Stimulated activated CD4-positive, alpha-beta T cell treated with anti-CD3 and anti-CD28 coated beads, Interleukin-12 subunit alpha, Interleukin-12 subunit beta, amount 100 ng/mL, for 48 hours (primary cell): ENCODE measurements around the gene COL23A1.

Experiments
- DNase-seq, 3 donors: peaks; one replicate each; pipeline ENCODE4 v3.0.0-alpha.2; 2020; ENCODE audit warnings: low read depth in 2 of 3, low spot score in 1 of 3

COL23A1 gene

DNA sequence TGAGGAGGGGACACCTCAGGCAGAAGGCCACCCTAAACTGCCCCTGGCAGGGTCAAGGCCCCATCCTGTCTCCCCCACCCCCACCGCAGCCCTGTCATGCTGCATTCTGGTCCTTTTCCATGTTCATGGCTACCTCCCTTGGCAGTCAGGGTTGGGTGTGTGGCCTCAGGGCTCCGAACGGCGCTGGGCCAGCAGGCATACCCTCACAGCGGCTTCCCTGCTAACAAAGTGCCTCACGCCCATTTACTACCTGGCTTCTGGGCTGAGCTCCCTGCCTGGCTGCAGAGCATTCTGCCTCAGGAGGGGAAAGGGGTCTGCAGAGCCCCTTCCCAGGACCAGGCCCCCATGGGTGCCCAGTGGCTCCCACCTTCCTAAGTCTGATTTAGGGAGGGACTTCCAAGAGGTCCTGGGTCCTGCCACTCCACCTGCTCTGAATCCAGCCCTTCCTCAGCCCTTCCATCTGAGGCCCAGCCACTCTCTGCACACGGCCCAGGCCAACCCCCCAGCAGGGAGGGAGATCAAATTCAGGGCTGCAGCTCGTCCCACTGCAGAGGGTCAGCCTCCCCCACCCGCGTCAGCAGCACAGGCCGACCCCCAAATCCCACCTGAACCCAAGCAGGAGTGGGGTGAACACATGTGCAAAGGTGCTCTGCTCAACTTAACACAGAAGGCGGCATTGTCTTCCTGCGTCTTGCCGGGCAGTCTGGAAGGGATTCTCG is 241.7 kb downstream of the COL23A1 start:
- no peak for DNase-seq

DNA sequence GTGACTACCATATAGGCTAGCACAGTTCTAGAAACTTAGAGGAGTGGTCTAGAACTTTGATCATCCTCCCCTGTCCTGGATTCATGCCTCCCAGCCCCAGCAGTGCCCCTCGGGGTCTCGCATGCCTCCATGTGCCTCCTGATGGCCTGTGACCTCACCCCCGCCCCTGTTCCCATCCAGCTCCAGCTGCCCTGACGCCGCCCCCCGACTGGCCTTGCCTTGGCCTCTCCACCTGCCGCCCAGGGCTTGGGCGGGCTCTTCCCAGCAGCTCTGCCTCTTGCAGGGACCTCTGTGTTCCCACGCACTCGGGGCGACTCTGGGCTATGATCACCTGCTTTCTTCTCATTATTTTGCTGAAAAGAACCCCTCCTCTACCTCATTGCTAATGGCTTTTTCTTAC is 242.2 kb downstream of the COL23A1 start:
- DNase-seq, result no peak

GRCh38 chr5:178346607-178347334 is 243.4 kb downstream of the COL23A1 start:
- DNase-seq, result no peak

- DNase-seq, result no peak
Measured at GRCh38 chr5:178343306-178343705, 246.9 kb downstream of the COL23A1 start.

DNA sequence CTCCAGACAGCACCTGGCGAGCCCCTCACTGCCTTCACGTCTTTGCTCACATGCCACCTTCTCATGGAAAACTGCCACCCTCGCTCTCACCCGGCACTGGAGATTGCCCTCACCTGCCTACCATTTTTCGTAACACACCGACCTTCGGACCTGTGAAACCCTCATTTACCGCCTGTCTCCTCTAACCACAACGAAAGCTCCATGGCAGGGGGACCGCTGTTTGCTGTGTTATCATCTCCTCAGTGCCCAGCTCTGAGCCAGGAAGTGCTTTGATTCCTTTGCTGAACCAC is 248.4 kb downstream of the COL23A1 start:
- no peak for DNase-seq

GRCh38 chr5:178341091-178341850 is 248.9 kb downstream of the COL23A1 start:
- DNase-seq, result no peak

DNA sequence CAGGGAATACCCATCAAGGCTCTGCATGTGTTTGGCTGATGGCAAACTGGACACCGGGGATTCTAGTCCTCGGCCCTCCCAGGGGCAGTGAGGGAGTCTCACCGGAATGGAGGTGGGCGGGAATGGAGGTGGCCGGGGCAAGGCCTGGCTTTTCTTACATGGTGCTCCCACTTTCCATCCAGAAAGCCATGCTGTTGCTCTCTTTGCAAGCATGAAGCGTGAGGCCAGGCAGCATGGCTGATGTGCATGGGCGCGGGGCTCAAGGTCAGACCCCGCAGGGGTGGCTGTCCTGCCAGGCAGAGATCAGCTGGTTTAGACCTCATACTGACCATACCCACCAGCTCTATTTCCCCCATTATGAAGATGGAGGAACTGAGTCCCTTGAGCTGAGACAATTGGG is 249.6 kb downstream of the COL23A1 start:
- no peak for DNase-seq

- DNase-seq, result no peak
Measured at GRCh38 chr5:178340187-178340586, 250.0 kb downstream of the COL23A1 start.

DNA sequence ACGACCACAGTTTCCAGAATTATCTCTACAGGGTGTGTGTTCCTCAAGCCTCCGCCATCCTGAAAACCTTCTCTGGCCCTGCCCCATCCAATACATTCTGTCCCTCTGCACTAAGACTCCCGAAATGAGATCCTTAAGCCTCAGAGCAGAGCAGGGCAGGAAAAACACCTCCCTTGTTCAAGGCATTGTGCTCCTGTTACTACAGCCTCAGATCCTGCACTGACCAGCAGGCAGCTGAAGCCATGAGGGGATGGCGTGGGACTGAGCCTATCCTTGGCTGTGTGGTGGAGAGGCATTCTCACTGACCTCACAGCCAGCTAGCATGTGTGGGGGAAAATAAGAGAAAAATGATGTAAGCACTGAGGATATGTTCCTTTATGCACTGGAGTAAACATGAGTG is 250.9 kb downstream of the COL23A1 start:
- DNase-seq, result no peak

GRCh38 chr5:178338750-178339144 is 251.4 kb downstream of the COL23A1 start:
- DNase-seq, result no peak

- no peak for DNase-seq
Measured at GRCh38 chr5:178338126-178338749, 252.0 kb downstream of the COL23A1 start.

- DNase-seq, result no peak
Measured at GRCh38 chr5:178337334-178337741, 252.9 kb downstream of the COL23A1 start.

GRCh38 chr5:178336889-178337288 is 253.3 kb downstream of the COL23A1 start:
- DNase-seq, result no peak

GRCh38 chr5:178335302-178336030 is 254.7 kb downstream of the COL23A1 start:
- no peak for DNase-seq

GRCh38 chr5:178334861-178335260 is 255.3 kb downstream of the COL23A1 start:
- no peak for DNase-seq

DNA sequence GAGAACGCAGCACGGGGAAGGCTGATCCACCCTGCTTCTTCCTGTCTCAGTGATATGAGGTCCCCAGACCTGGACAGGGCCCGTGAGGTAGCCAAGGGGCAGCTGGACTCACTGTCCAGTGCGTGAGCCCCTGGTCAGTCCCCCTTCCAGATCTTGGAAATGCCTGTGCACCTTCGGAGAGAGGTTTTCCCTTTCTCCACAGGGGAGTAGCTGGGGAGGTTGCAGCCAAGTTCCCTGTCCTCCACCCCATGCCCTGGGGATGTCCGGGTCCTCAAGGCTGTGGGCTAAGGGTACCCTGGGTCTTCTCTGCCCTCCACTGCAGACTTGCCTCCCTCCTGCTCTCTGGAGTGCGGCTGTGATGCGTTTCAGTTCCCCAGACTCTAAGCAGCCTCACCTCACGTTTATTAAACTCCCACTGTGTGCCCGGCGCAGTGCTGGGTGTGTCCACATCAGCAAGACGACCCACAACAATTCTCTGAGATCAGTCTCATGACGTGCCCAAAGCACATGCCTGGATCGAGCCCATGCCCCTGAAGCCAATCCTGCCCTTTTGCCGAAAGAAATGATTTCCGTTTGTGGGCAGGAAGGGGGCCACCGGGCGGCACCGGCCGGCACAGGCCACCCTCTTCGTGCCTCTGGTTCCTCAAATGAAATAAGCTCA is 256.2 kb downstream of the COL23A1 start:
- DNase-seq, result no peak

DNA sequence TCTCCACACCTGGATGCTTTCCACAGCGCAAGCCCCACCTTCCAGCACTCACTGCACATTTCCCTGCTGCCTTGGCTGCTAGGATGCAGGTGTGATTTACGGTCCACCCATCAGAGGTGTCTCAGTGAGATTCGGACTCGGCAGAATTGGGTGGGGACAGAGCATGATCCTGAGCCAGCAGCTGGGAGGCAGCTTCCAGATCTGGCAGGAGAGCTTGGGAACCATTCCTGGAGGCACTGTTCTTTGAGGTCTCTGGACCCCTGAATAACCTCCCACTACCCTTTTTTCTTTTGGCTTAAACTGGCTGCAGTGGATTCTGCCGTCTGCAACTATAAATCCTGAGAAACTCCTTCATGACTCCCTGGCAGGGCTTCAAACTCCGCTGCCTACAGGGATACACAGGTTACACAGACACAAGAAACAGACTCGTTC is 258.0 kb downstream of the COL23A1 start:
- DNase-seq, result no peak

GRCh38 chr5:178331491-178331996 is 258.6 kb downstream of the COL23A1 start:
- DNase-seq, result no peak

- no peak for DNase-seq
Measured at GRCh38 chr5:178330791-178331404, 259.3 kb downstream of the COL23A1 start.
